Psoas muscle (tissue), 8 donors: ENCODE data around the gene GDI2. TPM values are rescaled to one million over a fixed set of nuclear protein-coding genes. Genes with fewer than 3 reads are reported as not detected.

ENCODE experiments used
- ATAC-seq, 4 donors: fragments of 200-7000 bp; cut with Tn5 transposase; one replicate each; pipeline ENCODE4 v1.9.1; 2020; ENCODE audit warnings: moderate library complexity in 3 of 4, mild to moderate bottlenecking in 2 of 4
- DNase-seq, 2 donors: peaks; one replicate each; pipeline ENCODE4 v3.0.0-alpha.2; 2020
- H3K27ac ChIP-seq: fragments of 200-600 bp; one replicate; pipeline ENCODE4 v1.8.0; 2022
- H3K27me3 ChIP-seq, 3 donors: fragments of 200-600 bp in 1 of 3; one replicate each; pipeline versions ENCODE4 v1.6.1 to v1.8.0; 2013 to 2022; ENCODE audit warnings: low read length in 2 of 3, mild to moderate bottlenecking in 2 of 3, moderate library complexity in 1 of 3; ENCODE audit not compliant: insufficient read depth in 3 of 3
- H3K36me3 ChIP-seq, 2 donors: fragments of 200-600 bp in 1 of 2; one replicate each; pipeline versions ENCODE4 v1.6.1 to v1.8.0; 2013 to 2022; ENCODE audit warnings: low read depth in 1 of 2, mild to moderate bottlenecking in 1 of 2, moderate library complexity in 1 of 2; ENCODE audit not compliant: insufficient read depth in 1 of 2
- H3K4me1 ChIP-seq: fragments of 200-600 bp; one replicate; pipeline ENCODE4 v1.8.0; 2022
- H3K4me3 ChIP-seq: fragments of 200-600 bp; one replicate; pipeline ENCODE4 v1.8.0; 2022; ENCODE audit warnings: mild to moderate bottlenecking
- H3K9me3 ChIP-seq: fragments of 200-600 bp; one replicate; pipeline ENCODE4 v1.8.0; 2022
- CTCF ChIP-seq: fragments of 200-600 bp; IDR thresholded peaks from one replicate; pipeline ENCODE4 v1.8.0; 2022; ENCODE audit warnings: antibody characterized with exemption
- WGBS, 3 donors: extraction: QIAGEN DNeasy Blood & Tissue Kit; methylation state at CpG; one replicate each; pipeline versions ENCODE4 v1.1.6 to v1.1.7; 2013; 5-methylcytosine and 5-hydroxymethylcytosine counted together
- intact Hi-C, 2 donors: fragments of 100-400 bp; cut with DNase I; formaldehyde crosslinking; loops; one replicate each; pipeline versions ENCODE4 v1.11.0 to v1.14.2; 2022
- polyA plus RNA-seq, 3 donors: library from polyadenylated mRNA; stranded (reverse); fragments of 200-250 nt; gene quantifications; one replicate each; pipeline ENCODE4 v1.2.3, GENCODE V29; 2013
- total RNA-seq, 4 donors: library from RNA; stranded (reverse); fragmentation: NEBNext Ultra II Directional in 2 of 4; extraction: Animal tissue kit (Norgen Biotek cat#: 25700) in 2 of 4; gene quantifications; one replicate each; pipeline versions ENCODE4 v1.2.1 to v1.2.4, GENCODE V29; 2021 to 2023
- donor health status: healthy with polysubstance abuse.
- donor health status: DM: no; HTN: no; CAD: no; lungs with moderate emphysema.
- donor health status: Bipolar disorder and iron deficiency.
- donor health status: healthy.
- donor health status: DM: yes; HTN: yes; CAD: no.
- donor health status: DM: no; HTN: no; CAD: no.
- donor health status: DM: no; HTN: no; CAD: no.
- donor health status: DM: yes; HTN: yes; CAD: no.

GDI2 gene
- total and polyA plus RNA-seq, 7 donors = 79.6 to 152 (median 116) TPM

GRCh38 chr10:5806745-5807144 is 6.5 kb downstream of the GDI2 start:
- intact Hi-C loops = no loop called here
- H3K4me3 ChIP-seq = peak overlapping the region; percentile 12
- DNase-seq = no peak
- ATAC-seq = peak; percentile 83 to 96 (median 94)
- H3K9me3 ChIP-seq = no peaks in the 10 kb centered on the region
- peaks cover 54% of the 10 kb centered on the region for H3K4me1 ChIP-seq
- H3K36me3 ChIP-seq = peaks cover 3 to 5% of the 10 kb centered on the region in 2 donors
- no peak for TF ChIP-seq CTCF
- 18 to 31% (median 20%) methylated on average over 2 of the region's 2 CpGs for WGBS, 3 donors
- no peaks in the 10 kb centered on the region for H3K27me3 ChIP-seq
- peak overlapping the region; percentile 70 for H3K27ac ChIP-seq

GRCh38 chr10:5805711-5806110 is 7.5 kb downstream of the GDI2 start:
- ATAC-seq (no peak), DNase-seq (no peak)
- Histone ChIP-seq H3K27ac (no peak overlapping the region), H3K4me3 (no peak overlapping the region), H3K9me3 (no peaks in the 10 kb centered on the region), H3K36me3 (peaks cover 0 to 5% of the 10 kb centered on the region in 2 donors), H3K4me1 (peaks cover 43% of the 10 kb centered on the region), H3K27me3 (no peaks in the 10 kb centered on the region)
- 89 to 90% (median 90%) methylated on average over 4 of the region's 4 CpGs for WGBS, 3 donors
- TF ChIP-seq CTCF = no peak
- intact Hi-C loops = no loop called here

DNA sequence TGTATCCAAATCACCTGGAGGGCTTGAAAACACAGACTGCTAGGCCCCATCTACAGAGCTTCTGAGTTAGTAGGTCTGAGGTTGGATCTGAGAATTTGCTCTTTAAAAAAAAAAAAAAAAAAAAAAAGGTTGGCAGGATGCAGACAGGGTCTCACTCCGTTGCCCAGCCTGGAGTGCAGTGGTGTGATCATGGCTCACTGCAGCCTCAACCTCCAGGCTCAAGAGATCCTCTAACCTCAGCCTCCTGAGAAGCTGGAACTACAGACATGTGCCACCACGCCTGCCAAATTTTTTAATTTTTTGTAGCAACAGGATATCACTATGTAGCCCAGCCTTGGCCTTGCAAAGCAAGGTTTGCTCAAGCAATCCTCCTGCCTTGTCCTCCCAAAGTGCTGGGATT is 8.0 kb downstream of the GDI2 start:
- Histone ChIP-seq H3K27me3 (no peaks in the 10 kb centered on the region), H3K9me3 (no peaks in the 10 kb centered on the region), H3K4me1 (peaks cover 39% of the 10 kb centered on the region), H3K27ac (no peak overlapping the region), H3K36me3 (peaks cover 0 to 9% of the 10 kb centered on the region in 2 donors), H3K4me3 (no peak overlapping the region)
- DNase-seq = no peak
- TF ChIP-seq CTCF = no peak
- intact Hi-C loops = no loop called here
- no peak for ATAC-seq
- 89 to 92% (median 91%) methylated on average over 2 of the region's 2 CpGs for WGBS, 3 donors

DNA sequence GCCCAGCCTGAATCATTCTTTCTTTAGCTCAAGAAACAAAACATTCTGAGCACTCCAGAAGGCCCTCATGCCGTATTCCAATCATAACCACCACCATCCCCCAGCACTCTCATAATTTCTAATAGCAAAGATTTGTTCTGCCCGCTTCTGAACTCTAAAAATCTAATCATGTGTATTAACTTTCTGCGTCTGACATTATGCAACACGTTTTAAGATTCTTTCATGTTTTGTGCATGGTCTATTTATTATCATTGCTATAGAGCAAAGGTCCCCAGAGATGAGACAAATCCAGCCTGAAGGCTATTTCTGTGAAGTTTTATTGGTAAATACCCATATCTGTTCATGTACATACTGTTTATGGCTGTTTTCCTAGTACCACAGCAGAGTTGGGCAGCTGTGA is 8.8 kb downstream of the GDI2 start:
- ATAC-seq (no peak), DNase-seq (no peak)
- 77 to 86% (median 82%) methylated on average over 4 of the region's 4 CpGs for WGBS, 3 donors
- Histone ChIP-seq H3K4me3 (no peak overlapping the region), H3K4me1 (peaks cover 30% of the 10 kb centered on the region), H3K27me3 (no peaks in the 10 kb centered on the region), H3K36me3 (peaks cover 0 to 17% of the 10 kb centered on the region in 2 donors), H3K27ac (no peak overlapping the region), H3K9me3 (no peaks in the 10 kb centered on the region)
- TF ChIP-seq CTCF = no peak
- intact Hi-C loops = no loop called here

GRCh38 chr10:5800782-5801181 is 12.5 kb downstream of the GDI2 start:
- no peak for TF ChIP-seq CTCF
- intact Hi-C loops = no loop called here
- Histone ChIP-seq H3K27ac (no peak overlapping the region), H3K36me3 (peaks cover 0 to 48% of the 10 kb centered on the region in 2 donors), H3K4me3 (no peak overlapping the region), H3K9me3 (no peaks in the 10 kb centered on the region), H3K27me3 (no peaks in the 10 kb centered on the region), H3K4me1 (peaks cover 11% of the 10 kb centered on the region)
- ATAC-seq = peak in 1 of 4 donors; percentile 19
- no peak for DNase-seq
- 95 to 98% (median 97%) methylated on average over 3 of the region's 3 CpGs for WGBS, 3 donors
